ENCODE results near the gene TMEM132E.

DNA sequence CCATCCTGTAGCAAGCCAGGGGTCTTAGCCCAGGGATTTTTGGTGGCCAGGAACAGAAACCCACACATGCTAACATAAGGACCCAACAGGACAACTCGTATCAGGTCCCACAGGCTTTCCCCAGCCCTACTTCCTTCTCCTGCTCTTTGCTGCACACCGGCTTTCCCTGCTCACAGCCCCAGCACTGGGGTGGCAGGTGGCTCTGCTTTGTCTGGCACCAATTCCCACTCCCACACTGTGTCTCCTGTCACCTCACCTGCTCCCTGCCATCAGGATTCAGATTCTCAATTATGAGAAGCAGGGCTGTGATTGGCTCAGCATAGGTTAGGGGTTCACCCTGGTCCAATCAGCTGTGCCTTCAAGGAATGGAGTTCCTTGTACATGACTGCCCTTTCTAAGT, 94.1 kb downstream of the TMEM132E start:
- TF ChIP-seq, protein P1, sequence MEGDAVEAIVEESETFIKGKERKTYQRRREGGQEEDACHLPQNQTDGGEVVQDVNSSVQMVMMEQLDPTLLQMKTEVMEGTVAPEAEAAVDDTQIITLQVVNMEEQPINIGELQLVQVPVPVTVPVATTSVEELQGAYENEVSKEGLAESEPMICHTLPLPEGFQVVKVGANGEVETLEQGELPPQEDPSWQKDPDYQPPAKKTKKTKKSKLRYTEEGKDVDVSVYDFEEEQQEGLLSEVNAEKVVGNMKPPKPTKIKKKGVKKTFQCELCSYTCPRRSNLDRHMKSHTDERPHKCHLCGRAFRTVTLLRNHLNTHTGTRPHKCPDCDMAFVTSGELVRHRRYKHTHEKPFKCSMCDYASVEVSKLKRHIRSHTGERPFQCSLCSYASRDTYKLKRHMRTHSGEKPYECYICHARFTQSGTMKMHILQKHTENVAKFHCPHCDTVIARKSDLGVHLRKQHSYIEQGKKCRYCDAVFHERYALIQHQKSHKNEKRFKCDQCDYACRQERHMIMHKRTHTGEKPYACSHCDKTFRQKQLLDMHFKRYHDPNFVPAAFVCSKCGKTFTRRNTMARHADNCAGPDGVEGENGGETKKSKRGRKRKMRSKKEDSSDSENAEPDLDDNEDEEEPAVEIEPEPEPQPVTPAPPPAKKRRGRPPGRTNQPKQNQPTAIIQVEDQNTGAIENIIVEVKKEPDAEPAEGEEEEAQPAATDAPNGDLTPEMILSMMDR (IDR thresholded peaks at IDR 0.05): no peak
- no peak for TF ChIP-seq POLR2A (IDR thresholded peaks at IDR 0.05)

Measured in adrenal gland (tissue), 5 donors.